ENCODE measurements around the gene PWWP2B. TPM values are rescaled to one million over a fixed set of nuclear protein-coding genes. Genes with fewer than 3 reads are reported as not detected.
A peak's percentile ranks its signal among the peaks of the same experiment; 100 is the strongest.

PWWP2B gene
- total and polyA plus RNA-seq, 2 of the 13 experiments (the other 11 are each of a cell fraction or from before 2014, with no cell fraction given): 2.3 to 4.7 TPM

GRCh38 chr10:132439424-132440163 is 42.6 kb downstream of the PWWP2B start (continued):
- TF ChIP-seq MNT (IDR thresholded peaks at IDR 0.05): peak; percentile 89
- no peak for TF ChIP-seq ZFP82 (CRISPR knock-in tag; IDR thresholded peaks at IDR 0.05; ENCODE audit: borderline replicate concordance)
- TF ChIP-seq, protein P1, sequence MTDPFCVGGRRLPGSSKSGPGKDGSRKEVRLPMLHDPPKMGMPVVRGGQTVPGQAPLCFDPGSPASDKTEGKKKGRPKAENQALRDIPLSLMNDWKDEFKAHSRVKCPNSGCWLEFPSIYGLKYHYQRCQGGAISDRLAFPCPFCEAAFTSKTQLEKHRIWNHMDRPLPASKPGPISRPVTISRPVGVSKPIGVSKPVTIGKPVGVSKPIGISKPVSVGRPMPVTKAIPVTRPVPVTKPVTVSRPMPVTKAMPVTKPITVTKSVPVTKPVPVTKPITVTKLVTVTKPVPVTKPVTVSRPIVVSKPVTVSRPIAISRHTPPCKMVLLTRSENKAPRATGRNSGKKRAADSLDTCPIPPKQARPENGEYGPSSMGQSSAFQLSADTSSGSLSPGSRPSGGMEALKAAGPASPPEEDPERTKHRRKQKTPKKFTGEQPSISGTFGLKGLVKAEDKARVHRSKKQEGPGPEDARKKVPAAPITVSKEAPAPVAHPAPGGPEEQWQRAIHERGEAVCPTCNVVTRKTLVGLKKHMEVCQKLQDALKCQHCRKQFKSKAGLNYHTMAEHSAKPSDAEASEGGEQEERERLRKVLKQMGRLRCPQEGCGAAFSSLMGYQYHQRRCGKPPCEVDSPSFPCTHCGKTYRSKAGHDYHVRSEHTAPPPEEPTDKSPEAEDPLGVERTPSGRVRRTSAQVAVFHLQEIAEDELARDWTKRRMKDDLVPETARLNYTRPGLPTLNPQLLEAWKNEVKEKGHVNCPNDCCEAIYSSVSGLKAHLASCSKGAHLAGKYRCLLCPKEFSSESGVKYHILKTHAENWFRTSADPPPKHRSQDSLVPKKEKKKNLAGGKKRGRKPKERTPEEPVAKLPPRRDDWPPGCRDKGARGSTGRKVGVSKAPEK (CRISPR knock-in tag; IDR thresholded peaks at IDR 0.05; ENCODE audit: borderline replicate concordance): no peak
- 0 out of 2 replicates have a peak, but pooled peaks have one; percentile 16 for TF ChIP-seq MTA1 (CRISPR knock-in tag; IDR thresholded peaks at IDR 0.05; ENCODE audit: borderline replicate concordance)
- TF ChIP-seq, protein P2, sequence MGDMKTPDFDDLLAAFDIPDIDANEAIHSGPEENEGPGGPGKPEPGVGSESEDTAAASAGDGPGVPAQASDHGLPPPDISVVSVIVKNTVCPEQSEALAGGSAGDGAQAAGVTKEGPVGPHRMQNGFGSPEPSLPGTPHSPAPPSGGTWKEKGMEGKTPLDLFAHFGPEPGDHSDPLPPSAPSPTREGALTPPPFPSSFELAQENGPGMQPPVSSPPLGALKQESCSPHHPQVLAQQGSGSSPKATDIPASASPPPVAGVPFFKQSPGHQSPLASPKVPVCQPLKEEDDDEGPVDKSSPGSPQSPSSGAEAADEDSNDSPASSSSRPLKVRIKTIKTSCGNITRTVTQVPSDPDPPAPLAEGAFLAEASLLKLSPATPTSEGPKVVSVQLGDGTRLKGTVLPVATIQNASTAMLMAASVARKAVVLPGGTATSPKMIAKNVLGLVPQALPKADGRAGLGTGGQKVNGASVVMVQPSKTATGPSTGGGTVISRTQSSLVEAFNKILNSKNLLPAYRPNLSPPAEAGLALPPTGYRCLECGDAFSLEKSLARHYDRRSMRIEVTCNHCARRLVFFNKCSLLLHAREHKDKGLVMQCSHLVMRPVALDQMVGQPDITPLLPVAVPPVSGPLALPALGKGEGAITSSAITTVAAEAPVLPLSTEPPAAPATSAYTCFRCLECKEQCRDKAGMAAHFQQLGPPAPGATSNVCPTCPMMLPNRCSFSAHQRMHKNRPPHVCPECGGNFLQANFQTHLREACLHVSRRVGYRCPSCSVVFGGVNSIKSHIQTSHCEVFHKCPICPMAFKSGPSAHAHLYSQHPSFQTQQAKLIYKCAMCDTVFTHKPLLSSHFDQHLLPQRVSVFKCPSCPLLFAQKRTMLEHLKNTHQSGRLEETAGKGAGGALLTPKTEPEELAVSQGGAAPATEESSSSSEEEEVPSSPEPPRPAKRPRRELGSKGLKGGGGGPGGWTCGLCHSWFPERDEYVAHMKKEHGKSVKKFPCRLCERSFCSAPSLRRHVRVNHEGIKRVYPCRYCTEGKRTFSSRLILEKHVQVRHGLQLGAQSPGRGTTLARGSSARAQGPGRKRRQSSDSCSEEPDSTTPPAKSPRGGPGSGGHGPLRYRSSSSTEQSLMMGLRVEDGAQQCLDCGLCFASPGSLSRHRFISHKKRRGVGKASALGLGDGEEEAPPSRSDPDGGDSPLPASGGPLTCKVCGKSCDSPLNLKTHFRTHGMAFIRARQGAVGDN (CRISPR knock-in tag; IDR thresholded peaks at IDR 0.05): peak; percentile 29; the same call in 1 of the 2 replicates
- TF ChIP-seq ZNF30 (CRISPR knock-in tag; IDR thresholded peaks at IDR 0.05): no peak
- TF ChIP-seq ZNF616 (CRISPR knock-in tag; IDR thresholded peaks at IDR 0.05; ENCODE audit: low read depth): no peak
- no peak for TF ChIP-seq TAF15 (IDR thresholded peaks at IDR 0.05; ENCODE audit: low read depth, low read length, poor library complexity, severe bottlenecking)
- no peak for TF ChIP-seq FOXC1 (CRISPR knock-in tag; IDR thresholded peaks at IDR 0.05; ENCODE audit: borderline replicate concordance)
- no peak for TF ChIP-seq ZNF619 (CRISPR knock-in tag; IDR thresholded peaks at IDR 0.05)
- no peak for TF ChIP-seq ZNF280D (CRISPR knock-in tag; IDR thresholded peaks at IDR 0.05)
